Fibroblast of lung (primary cell): Measurements from ENCODE around the gene CELF2. TPM values are rescaled to one million over a fixed set of nuclear protein-coding genes. Genes with fewer than 3 reads are reported as not detected.

Source experiments
- DNase-seq, 2 donors: peaks; one replicate each; pipeline versions ENCODE4 v3.0.0 to v3.0.0-alpha.2; 2010; ENCODE audit warnings: low read depth in 2 of 2
- H2AFZ ChIP-seq: 2 replicates; pipeline ENCODE4 v1.5.1; 2012; ENCODE audit warnings: low read length, control low read depth, inconsistent platforms
- H3K27ac ChIP-seq: 2 replicates; pipeline ENCODE4 v1.5.1; 2011; ENCODE audit warnings: low read length, control low read depth; ENCODE audit not compliant: insufficient read depth
- H3K27me3 ChIP-seq: 2 replicates; pipeline ENCODE4 v1.5.1; 2011; ENCODE audit warnings: mild to moderate bottlenecking, low read length; ENCODE audit not compliant: control insufficient read depth, insufficient read depth
- H3K36me3 ChIP-seq: 2 replicates; pipeline ENCODE4 v1.5.1; 2011; ENCODE audit warnings: low read length; ENCODE audit not compliant: control insufficient read depth, insufficient read depth
- H3K4me1 ChIP-seq: 2 replicates; pipeline ENCODE4 v1.5.1; 2011; ENCODE audit warnings: low read length; ENCODE audit not compliant: control insufficient read depth, insufficient read depth; ENCODE audit errors: extremely low read depth
- H3K4me2 ChIP-seq: 2 replicates; pipeline ENCODE4 v1.5.1; 2011; ENCODE audit warnings: low read length, control low read depth; ENCODE audit not compliant: insufficient read depth; ENCODE audit errors: extremely low read depth
- H3K4me3 ChIP-seq, 4 experiments: fragments of 200-600 bp in 1 of 4; sonication (generic) in 1 of 4; replicated peaks in 1 of 4; 2 replicates each; pipeline ENCODE4 v1.5.1; 2011 to 2016; ENCODE audit warnings: low read length in 4 of 4, low read depth in 3 of 4, mild to moderate bottlenecking in 3 of 4, control low read depth in 2 of 4, inconsistent platforms in 1 of 4, mixed read lengths in 1 of 4; ENCODE audit not compliant: insufficient read depth in 1 of 4; ENCODE audit errors: control extremely low read depth in 1 of 4
- H3K79me2 ChIP-seq: 2 replicates; pipeline ENCODE4 v1.5.1; 2012; ENCODE audit warnings: mild to moderate bottlenecking, low read length, inconsistent platforms; ENCODE audit not compliant: control insufficient read depth, insufficient read depth
- H3K9ac ChIP-seq: 2 replicates; pipeline ENCODE4 v1.5.1; 2011; ENCODE audit warnings: mild to moderate bottlenecking, low read length, control low read depth; ENCODE audit not compliant: insufficient read depth
- H3K9me3 ChIP-seq: 2 replicates; pipeline ENCODE4 v1.5.1; 2012; ENCODE audit warnings: low read depth, low read length; ENCODE audit not compliant: control insufficient read depth, insufficient read depth
- H4K20me1 ChIP-seq: 2 replicates; pipeline ENCODE4 v1.5.1; 2011; ENCODE audit warnings: low read length; ENCODE audit not compliant: control insufficient read depth, insufficient read depth; ENCODE audit errors: extremely low read depth
- EZH2 ChIP-seq: IDR thresholded peaks from 2 replicates; pipeline ENCODE4 v1.5.1; 2012; ENCODE audit warnings: low read length, control low read depth, mild to moderate bottlenecking; ENCODE audit errors: missing control alignments
- polyA plus RNA-seq, 2 donors: library from polyadenylated mRNA; depleted of rRNA in 1 of 2; stranded (reverse) in 1 of 2; unstranded in 1 of 2; fragments of >200 nt; gene quantifications; 2 replicates each; pipeline ENCODE4 v1.2.1, GENCODE V29; 2011 to 2012; ENCODE audit warnings: missing spikeins in 1 of 2
- total RNA-seq: library from RNA; depleted of rRNA; stranded (reverse); fragments of >200 nt; gene quantifications from 2 replicates; pipeline ENCODE4 v1.2.1, GENCODE V29; 2014
- TF ChIP-seq, protein P1 (sequence below), 2 donors: IDR thresholded peaks in 1 of 2; conservative IDR thresholded peaks in 1 of 2; 1 replicate in 1 of 2; 2 replicates in 1 of 2; pipeline ENCODE4 v1.5.1; 2011 to 2012; ENCODE audit warnings: low read length in 2 of 2, control low read depth in 1 of 2, inconsistent platforms in 1 of 2, low read depth in 1 of 2, mild to moderate bottlenecking in 1 of 2

Gene CELF2
- total and polyA plus RNA-seq, 2 donors (not counting 1 experiment from before 2014, with no cell fraction given): 16.9 to 25.1 TPM

DNA sequence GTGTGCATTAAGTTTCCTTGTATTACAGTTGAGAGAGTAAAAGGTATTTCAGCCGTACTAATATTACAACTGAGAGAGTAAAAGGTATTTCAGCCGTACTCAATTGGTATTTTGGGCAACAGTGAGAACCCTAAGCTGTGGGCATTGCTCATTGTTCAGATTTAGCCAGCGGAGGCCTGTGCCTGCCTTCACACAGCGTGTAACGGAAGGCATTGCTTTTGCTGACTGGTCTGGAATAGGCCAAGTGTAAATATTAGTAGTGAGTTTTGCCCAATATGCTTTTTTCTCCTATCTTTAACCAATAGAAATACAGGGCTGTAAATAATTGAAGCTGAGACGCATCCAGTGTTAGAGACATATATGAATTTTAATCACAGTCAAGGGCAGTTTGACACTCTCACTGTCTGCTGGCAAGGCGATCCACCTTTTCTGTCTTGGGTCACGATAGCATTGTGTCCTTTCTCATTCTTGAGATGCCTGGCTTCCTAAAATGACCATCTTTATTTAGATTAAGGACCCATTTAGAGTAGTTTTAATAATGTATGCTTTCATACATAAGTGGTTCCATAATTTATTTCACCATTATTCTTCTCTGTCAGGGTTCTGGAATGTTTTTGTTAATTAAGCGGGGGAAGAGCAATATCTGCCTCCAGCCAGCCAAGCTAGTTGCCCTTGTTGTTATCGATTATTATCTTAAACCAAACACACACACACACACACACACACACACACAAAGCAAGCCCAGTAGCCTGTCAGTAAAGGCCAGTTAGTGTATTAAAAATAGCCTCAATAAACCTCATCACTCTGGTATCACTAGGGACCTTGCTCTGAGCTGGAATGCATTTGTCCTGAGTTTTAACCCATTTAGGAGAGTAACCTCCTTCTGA, 130.7 kb downstream of the CELF2 start:
- Histone ChIP-seq H3K4me3 (no peak overlapping the region), H3K36me3 (no peaks in the 10 kb centered on the region), H3K9me3 (no peaks in the 10 kb centered on the region), H3K27ac (no peak overlapping the region), H3K79me2 (no peaks in the 10 kb centered on the region), H3K4me2 (no peak overlapping the region), H2AFZ (no peak overlapping the region), H4K20me1 (no peaks in the 10 kb centered on the region), H3K27me3 (no peaks in the 10 kb centered on the region), H3K9ac (no peak overlapping the region), H3K4me1 (no peaks in the 10 kb centered on the region)
- DNase-seq: no peak
- TF ChIP-seq EZH2: no peak
- TF ChIP-seq, protein P1, sequence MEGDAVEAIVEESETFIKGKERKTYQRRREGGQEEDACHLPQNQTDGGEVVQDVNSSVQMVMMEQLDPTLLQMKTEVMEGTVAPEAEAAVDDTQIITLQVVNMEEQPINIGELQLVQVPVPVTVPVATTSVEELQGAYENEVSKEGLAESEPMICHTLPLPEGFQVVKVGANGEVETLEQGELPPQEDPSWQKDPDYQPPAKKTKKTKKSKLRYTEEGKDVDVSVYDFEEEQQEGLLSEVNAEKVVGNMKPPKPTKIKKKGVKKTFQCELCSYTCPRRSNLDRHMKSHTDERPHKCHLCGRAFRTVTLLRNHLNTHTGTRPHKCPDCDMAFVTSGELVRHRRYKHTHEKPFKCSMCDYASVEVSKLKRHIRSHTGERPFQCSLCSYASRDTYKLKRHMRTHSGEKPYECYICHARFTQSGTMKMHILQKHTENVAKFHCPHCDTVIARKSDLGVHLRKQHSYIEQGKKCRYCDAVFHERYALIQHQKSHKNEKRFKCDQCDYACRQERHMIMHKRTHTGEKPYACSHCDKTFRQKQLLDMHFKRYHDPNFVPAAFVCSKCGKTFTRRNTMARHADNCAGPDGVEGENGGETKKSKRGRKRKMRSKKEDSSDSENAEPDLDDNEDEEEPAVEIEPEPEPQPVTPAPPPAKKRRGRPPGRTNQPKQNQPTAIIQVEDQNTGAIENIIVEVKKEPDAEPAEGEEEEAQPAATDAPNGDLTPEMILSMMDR (conservative IDR thresholded peaks at IDR 0.05 in 1 of 2, IDR thresholded peaks at IDR 0.05 in 1 of 2; ENCODE audit: low read depth in 1 of 2, low read length in 2 of 2): no peak

DNA sequence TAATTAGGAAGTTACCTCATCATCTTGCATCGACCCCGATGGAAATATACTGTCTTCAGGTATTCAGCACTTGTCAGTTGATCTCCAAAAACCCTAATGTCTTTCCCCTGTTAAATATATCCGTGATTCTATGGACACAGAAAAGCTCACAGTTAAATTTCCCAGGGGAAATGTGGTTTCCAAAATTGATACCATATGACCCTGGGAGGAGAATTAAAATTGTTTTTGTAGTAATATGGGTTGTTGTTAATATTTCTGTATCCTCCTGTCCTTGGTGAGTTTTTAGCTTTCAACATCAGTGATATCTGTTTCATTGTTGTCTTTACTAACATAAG, 132.1 kb downstream of the CELF2 start:
- Histone ChIP-seq H3K27me3 (no peaks in the 10 kb centered on the region), H3K4me3 (no peak overlapping the region), H3K4me2 (no peak overlapping the region), H2AFZ (no peak overlapping the region), H4K20me1 (no peaks in the 10 kb centered on the region), H3K4me1 (no peaks in the 10 kb centered on the region), H3K36me3 (no peaks in the 10 kb centered on the region), H3K9ac (no peak overlapping the region), H3K27ac (no peak overlapping the region), H3K79me2 (no peaks in the 10 kb centered on the region), H3K9me3 (no peaks in the 10 kb centered on the region)
- TF ChIP-seq, protein P1 (conservative IDR thresholded peaks at IDR 0.05 in 1 of 2, IDR thresholded peaks at IDR 0.05 in 1 of 2; ENCODE audit: low read depth in 1 of 2, low read length in 2 of 2): no peak
- no peak for TF ChIP-seq EZH2
- DNase-seq: no peak

DNA sequence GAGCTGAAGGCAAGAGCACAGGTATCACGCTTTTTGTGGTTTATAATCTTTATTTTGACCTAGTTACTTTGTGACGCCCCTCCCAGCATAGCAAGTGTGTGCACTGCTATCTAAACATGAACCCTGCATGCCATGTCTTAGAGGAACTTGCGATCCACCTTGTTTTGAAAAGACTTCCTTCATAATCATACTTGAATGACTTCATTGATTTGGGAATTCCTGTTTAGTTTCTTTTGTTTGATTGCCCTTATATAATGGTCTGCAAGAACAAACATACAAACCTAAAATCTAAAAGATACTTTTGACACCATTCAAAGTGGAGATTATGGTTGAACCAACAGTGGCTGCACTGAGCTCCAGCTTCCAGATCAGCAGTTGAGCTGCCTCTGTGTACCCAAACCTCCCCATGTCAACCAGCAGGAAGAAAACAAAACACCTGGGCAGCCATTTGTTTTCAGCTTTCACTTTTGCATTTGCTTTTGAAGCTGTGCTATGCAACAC, 132.6 kb downstream of the CELF2 start:
- Histone ChIP-seq H3K79me2 (no peaks in the 10 kb centered on the region), H2AFZ (no peak overlapping the region), H3K36me3 (no peaks in the 10 kb centered on the region), H3K4me1 (no peaks in the 10 kb centered on the region), H4K20me1 (no peaks in the 10 kb centered on the region), H3K27me3 (no peaks in the 10 kb centered on the region), H3K4me3 (no peak overlapping the region), H3K9me3 (no peaks in the 10 kb centered on the region), H3K4me2 (no peak overlapping the region), H3K27ac (no peak overlapping the region), H3K9ac (no peak overlapping the region)
- TF ChIP-seq, protein P1 (conservative IDR thresholded peaks at IDR 0.05 in 1 of 2, IDR thresholded peaks at IDR 0.05 in 1 of 2; ENCODE audit: low read depth in 1 of 2, low read length in 2 of 2): no peak
- TF ChIP-seq EZH2: no peak
- DNase-seq: no peak
